K562 (cell line): Measurements from ENCODE around the gene TRIOBP. TPM values are rescaled to one million over a fixed set of nuclear protein-coding genes. Genes with fewer than 3 reads are reported as not detected.

Experiments
- ATAC-seq: fragments of 200-7000 bp; cut with Tn5 transposase; 3 replicates; pipeline ENCODE4 v1.9.1; 2020; ENCODE audit warnings: moderate library complexity
- BruUV-seq: library from RNA; stranded (reverse); fragments of 400-500 nt; replicated peaks from 2 replicates; lab custom pipeline; 2021; lab: Mats Ljungman, UMichigan
- CTCF ChIA-PET: fragments of 300-600 bp; formaldehyde crosslinking; extraction: SDS; loops from one replicate; lab custom pipeline; 2021; ENCODE audit warnings: low intra/inter-chr PET ratio; lab: Yijun Ruan, JAX
- POLR2A ChIA-PET: fragments of 300-600, 350-650 bp; sonication (Branson Sonifier 250); formaldehyde crosslinking; extraction: SDS; loops from one replicate; lab custom pipeline; 2021; ENCODE audit warnings: antibody characterized with exemption, inconsistent platforms; lab: Yijun Ruan, JAX
- DNase-seq, 4 experiments: peaks; one replicate each; pipeline versions ENCODE4 v3.0.0 to v3.0.0-alpha.2; 2011 to 2018; ENCODE audit warnings: low spot score in 3 of 4, mixed read lengths in 3 of 4; ENCODE audit errors: extremely low read depth in 1 of 4
- FAIRE-seq: peaks from 2 replicates; lab custom pipeline; 2011; peaks lifted over from hg19 to GRCh38; lab: Jason Lieb, UNC
- H2AFZ ChIP-seq: 2 replicates; pipeline ENCODE4 v1.6.0; 2011; ENCODE audit warnings: low read depth, low read length, control low read depth, inconsistent platforms
- H3K27ac ChIP-seq: fragments of 200-600 bp; 3 replicates; pipeline ENCODE4 v1.8.0; 2011; ENCODE audit warnings: low read depth, mild to moderate bottlenecking, control low read depth, inconsistent platforms, low read length, moderate library complexity, mixed read lengths; ENCODE audit errors: extremely low read depth
- H3K27me3 ChIP-seq, 2 experiments: fragments of 300-600 bp in 1 of 2; 2 replicates in 1 of 2; 3 replicates in 1 of 2; pipeline versions ENCODE4 v1.6.0 to v1.8.0; 2011; ENCODE audit warnings: inconsistent platforms in 2 of 2, low read length in 2 of 2, mild to moderate bottlenecking in 1 of 2, mixed read lengths in 1 of 2, moderate library complexity in 1 of 2; ENCODE audit not compliant: control insufficient read depth in 2 of 2, insufficient read depth in 2 of 2
- H3K36me3 ChIP-seq: fragments of 300-600 bp; 3 replicates; pipeline ENCODE4 v1.8.0; 2011; ENCODE audit warnings: mild to moderate bottlenecking, low read length, inconsistent platforms; ENCODE audit not compliant: control insufficient read depth, insufficient read depth
- H3K4me1 ChIP-seq, 2 experiments: fragments of 200-600 bp in 1 of 2; replicated peaks in 1 of 2; 2 replicates in 1 of 2; 3 replicates in 1 of 2; pipeline versions ENCODE4 v1.5.1 to v1.8.0; 2011; ENCODE audit warnings: inconsistent platforms in 2 of 2, low read length in 2 of 2, mild to moderate bottlenecking in 1 of 2, mixed read lengths in 1 of 2, moderate library complexity in 1 of 2; ENCODE audit not compliant: control insufficient read depth in 2 of 2, insufficient read depth in 2 of 2
- H3K4me2 ChIP-seq: 2 replicates; pipeline ENCODE4 v1.6.1; 2011; ENCODE audit warnings: low read length, control low read depth, inconsistent platforms, mixed read lengths; ENCODE audit not compliant: insufficient read depth
- H3K4me3 ChIP-seq: fragments of 200-600 bp; sonication (generic), shearing (Covaris generic); 2 replicates; pipeline ENCODE4 v1.5.1; 2016; ENCODE audit warnings: control low read depth, inconsistent platforms
- H3K79me2 ChIP-seq: fragments of 200-600 bp; 3 replicates; pipeline ENCODE4 v1.8.0; 2011; ENCODE audit warnings: low read length, inconsistent platforms; ENCODE audit not compliant: control insufficient read depth, insufficient read depth
- H3K9ac ChIP-seq, 2 experiments: 2 replicates each; pipeline versions ENCODE4 v1.6.0 to v1.6.1; 2011; ENCODE audit warnings: low read depth in 2 of 2, low read length in 2 of 2, control low read depth in 1 of 2, inconsistent platforms in 1 of 2, mild to moderate bottlenecking in 1 of 2, mixed read lengths in 1 of 2; ENCODE audit not compliant: insufficient read depth in 1 of 2
- H3K9me1 ChIP-seq: one replicate; pipeline ENCODE4 v1.6.0; 2011; ENCODE audit warnings: inconsistent platforms, mild to moderate bottlenecking, low read length, moderate library complexity; ENCODE audit not compliant: control insufficient read depth, insufficient read depth
- H3K9me3 ChIP-seq: replicated peaks from 2 replicates; pipeline ENCODE4 v1.5.1; 2011; ENCODE audit warnings: low read depth, low read length, inconsistent platforms; ENCODE audit not compliant: control insufficient read depth, insufficient read depth
- H4K20me1 ChIP-seq: replicated peaks from 2 replicates; pipeline ENCODE4 v1.6.1; 2011; ENCODE audit warnings: low read length, inconsistent platforms, mixed read lengths; ENCODE audit not compliant: control insufficient read depth, insufficient read depth
- AFF1 ChIP-seq, 2 experiments: fragments of 450-650 bp; IDR thresholded peaks; 2 replicates each; pipeline ENCODE4 v1.6.1; 2018; ENCODE audit warnings: mild to moderate bottlenecking in 2 of 2, low read depth in 1 of 2; ENCODE audit not compliant: partially characterized antibody in 2 of 2
- ATF2 ChIP-seq: sonication (generic); formaldehyde crosslinking; IDR thresholded peaks from 2 replicates; pipeline ENCODE4 v1.8.1; 2022; ENCODE audit warnings: missing genetic modification reagents
- ATF4 ChIP-seq: fragments of 450-650 bp; formaldehyde crosslinking; IDR thresholded peaks from 2 replicates; pipeline ENCODE4 v1.4.0; 2022; ENCODE audit warnings: mild to moderate bottlenecking, moderate library complexity
- BHLHE40 ChIP-seq: IDR thresholded peaks from 2 replicates; pipeline ENCODE4 v1.6.1; 2011; ENCODE audit warnings: low read length, improper control_type of control experiment
- KDM5B ChIP-seq: fragments of 200-600 bp; sonication (generic); IDR thresholded peaks from 2 replicates; pipeline ENCODE4 v1.6.1; 2012; ENCODE audit warnings: low read depth, mild to moderate bottlenecking, moderate library complexity, low read length, control low read depth, inconsistent platforms; ENCODE audit not compliant: insufficient replicate concordance
- POLR2A ChIP-seq: fragments of 450-650 bp; conservative IDR thresholded peaks from 2 replicates; pipeline ENCODE4 v1.6.1; 2016
- SMARCA4 ChIP-seq: fragments of 450-650 bp; IDR thresholded peaks from 2 replicates; pipeline ENCODE4 v1.6.1; 2016
- SUPT5H ChIP-seq: fragments of 450-650 bp; IDR thresholded peaks from 2 replicates; pipeline ENCODE4 v1.6.1; 2016
- ZBTB11 ChIP-seq, 3 experiments: fragments of 200-800 bp in 1 of 3; fragments of 250-450 bp in 1 of 3; fragments of 450-650 bp in 1 of 3; sonication (Bioruptor Pico) in 1 of 3; sonication (Bioruptor generic) in 1 of 3; formaldehyde crosslinking in 1 of 3; IDR thresholded peaks; 2 replicates each; pipeline versions ENCODE4 v1.6.1 to v1.8.0; 2016 to 2022; ENCODE audit warnings: mild to moderate bottlenecking in 2 of 3, missing genetic modification characterization in 2 of 3, missing compliant biosample characterization in 1 of 3, moderate library complexity in 1 of 3
- ZNF639 ChIP-seq, 2 experiments: fragments of 200-800 bp in 1 of 2; sonication (Bioruptor generic) in 1 of 2; sonication (generic) in 1 of 2; formaldehyde crosslinking in 1 of 2; IDR thresholded peaks in 1 of 2; conservative IDR thresholded peaks in 1 of 2; 2 replicates each; pipeline versions ENCODE4 v1.5.0 to v1.6.1; 2016 to 2020; ENCODE audit warnings: missing compliant biosample characterization in 1 of 2, missing genetic modification characterization in 1 of 2, missing genetic modification reagents in 1 of 2
- WGBS: fragments of 100-300 bp; shearing (Covaris generic); methylation state at CpG from one replicate; pipeline ENCODE4 v1.1.6; 2016; ENCODE audit warnings: low coverage, mixed read lengths; ENCODE audit not compliant: insufficient coverage; ENCODE audit errors: missing lambda C conversion rate; 5-methylcytosine and 5-hydroxymethylcytosine counted together
- in situ Hi-C: fragments of 300-500 bp; cut with MboI; formaldehyde crosslinking; loops from 4 replicates; pipeline ENCODE4 v1.15.0; 2018; ENCODE audit warnings: inconsistent platforms, mixed read lengths
- intact Hi-C: fragments of 100-400 bp; cut with micrococcal nuclease; formaldehyde crosslinking; loops from 2 replicates; pipeline ENCODE4 v1.14.2; 2022
- polyA plus RNA-seq, 8 experiments: library from polyadenylated mRNA; depleted of rRNA in 4 of 8; stranded (reverse) in 5 of 8; unstranded in 3 of 8; fragments of >200 nt; fragmentation: Nextera tagmentation in 2 of 8; fragmentation: Illumina TruSeq in 1 of 8; extraction: Ambion mirVana in 2 of 8; extraction: Trizol in 1 of 8; gene quantifications; 2 replicates each; pipeline versions ENCODE4 v1.2.1 to v1.2.3, GENCODE V29; 2011 to 2014; ENCODE audit warnings: inconsistent platforms in 1 of 8, missing spikeins in 1 of 8
- total RNA-seq, 7 experiments: library from RNA; depleted of rRNA in 6 of 7; stranded (reverse); fragments of >200 nt in 6 of 7; fragmentation: Illumina TruSeq in 2 of 7; extraction: Trizol in 2 of 7; gene quantifications; 2 replicates each; pipeline versions ENCODE4 v1.2.1 to v1.2.3, GENCODE V29; 2011 to 2021; ENCODE audit warnings: low replicate concordance in 1 of 7

The TRIOBP gene
- total and polyA plus RNA-seq, 9 of the 15 experiments (the other 6 are each of a cell fraction or from before 2014, with no cell fraction given) = 0.24 to 13.8 (median 5.5) TPM

- FAIRE-seq (no peak), ATAC-seq (no peak), DNase-seq (no peak)
- H3K27me3 ChIP-seq = no peaks in the 10 kb centered on the region
- H2AFZ ChIP-seq = peak overlapping the region; percentile 78
- H3K4me2 ChIP-seq = peak overlapping the region; percentile 79
- H3K4me1 ChIP-seq = peaks cover 30 to 46% of the 10 kb centered on the region in 2 experiments
- peaks cover 24% of the 10 kb centered on the region; the same call in 2 of the 3 replicates for H3K36me3 ChIP-seq
- peak overlapping the region; percentile 70 to 97 for H3K9ac ChIP-seq
- H3K4me3 ChIP-seq = peak overlapping the region; percentile 64
- CTCF ChIA-PET = interaction anchor here (0.6 kb wide), 1 partner anchor 55 kb away, joined by 3 read pairs; no protein-coding TSS in a partner anchor
- 0% methylated on average over 5 of the region's 8 CpGs for WGBS
- in situ Hi-C loops = no loop called here
- POLR2A ChIA-PET = interaction anchor here (1.2 to 4.5 kb wide), 2 partner anchors 10 to 36 kb away, joined by 5 to 34 read pairs; partner anchors contain the start of gene ANKRD54
- H3K9me1 ChIP-seq = no peaks in the 10 kb centered on the region
- peak overlapping the region; percentile 67 for H3K27ac ChIP-seq
- intact Hi-C loops = no loop called here
- no peaks in the 10 kb centered on the region for H4K20me1 ChIP-seq
- peaks cover 33% of the 10 kb centered on the region for H3K79me2 ChIP-seq
- H3K9me3 ChIP-seq = no peaks in the 10 kb centered on the region
- TSS peak; percentile 71 for BruUV-seq
- TF ChIP-seq SMARCA4 (no peak), BHLHE40 (peak; percentile 30; the same call in 1 of the 2 replicates), ATF2 (CRISPR knock-in tag) (no peak), POLR2A (no peak), AFF1 (IDR thresholded peaks at IDR 0.05; ENCODE audit: low read depth in 1 of 2, partially characterized antibody in 2 of 2) (no peak), ZNF639 (CRISPR knock-in tag; conservative IDR thresholded peaks at IDR 0.05 in 1 of 2, IDR thresholded peaks at IDR 0.05 in 1 of 2) (no peak), ZBTB11 (CRISPR knock-in tag; IDR thresholded peaks at IDR 0.05) (no peak), ATF4 (CRISPR knock-in tag) (no peak), KDM5B (peak; percentile 11), SUPT5H (no peak)
Measured at GRCh38 chr22:37808294-37808657, 111.4 kb downstream of the TRIOBP start.
